Measurements from ENCODE around the gene HOXA1.

DNA sequence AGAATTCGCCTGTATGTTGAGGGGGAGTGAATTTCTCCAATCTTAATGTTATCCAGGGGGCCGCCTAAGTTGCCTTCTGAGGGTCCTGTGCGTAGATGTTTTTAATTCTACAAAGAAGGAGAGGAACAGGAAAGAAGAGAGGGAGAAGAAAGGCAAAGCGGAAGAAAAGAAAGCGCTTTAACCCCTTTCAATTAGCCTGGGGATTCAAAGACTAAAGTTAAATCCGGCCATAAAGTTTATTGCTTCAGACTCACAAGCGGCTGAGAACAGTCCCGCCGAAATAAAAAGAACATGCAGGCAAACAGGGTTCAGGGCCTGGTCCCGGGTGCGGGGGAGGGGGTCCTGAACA, 43.2 kb upstream of the HOXA1 start:
- TF ChIP-seq CTCF (IDR thresholded peaks at IDR 0.05) (no peak), POLR2A (IDR thresholded peaks at IDR 0.05) (no peak)

Data from thyroid gland (tissue), 4 donors.